ENCODE results near the gene SIK3. TPM values are rescaled to one million over a fixed set of nuclear protein-coding genes. Genes with fewer than 3 reads are reported as not detected.
A peak's percentile ranks its signal among the peaks of the same experiment; 100 is the strongest.

The SIK3 gene
- total RNA-seq, 4 donors from 2014 or later = 45.0 to 70.2 (median 48.8) TPM

DNA sequence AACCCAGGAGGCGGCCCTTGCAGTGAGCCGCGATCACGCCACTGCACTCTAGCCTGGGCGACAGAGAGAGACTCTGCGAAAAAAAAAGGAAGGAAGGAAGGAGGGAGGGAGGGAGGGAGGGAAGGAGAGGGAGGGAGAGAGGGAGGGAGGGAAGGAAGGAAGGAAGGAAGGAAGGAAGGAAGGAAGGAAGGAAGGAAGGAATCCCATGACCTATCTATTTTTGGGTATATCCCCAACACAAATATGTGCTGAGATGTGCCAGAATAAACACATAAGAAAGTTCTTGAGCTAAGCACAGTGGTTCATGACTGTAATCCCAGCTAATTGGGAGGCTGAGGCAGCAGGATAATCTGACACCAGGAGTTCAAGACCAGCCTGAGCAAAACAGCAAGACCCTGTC is 82.0 kb downstream of the SIK3 start:
- WGBS, 2 donors = 94 to 98% methylated on average over 6 of the region's 6 CpGs
- Histone ChIP-seq H3K9me3 (peaks cover 0 to 4% (median 0%) of the 10 kb centered on the region in 4 donors), H3K4me3 (no peak overlapping the region), H3K27me3 (no peaks in the 10 kb centered on the region), H3K36me3 (no peaks in the 10 kb centered on the region), H3K4me1 (peaks cover 0 to 21% (median 15%) of the 10 kb centered on the region in 4 donors), H3K27ac (no peak overlapping the region)
- TF ChIP-seq CTCF (IDR thresholded peaks at IDR 0.05) (no peak), POLR2A (IDR thresholded peaks at IDR 0.05) (no peak), EP300 (IDR thresholded peaks at IDR 0.05) (no peak)
- no peak for DNase-seq (ENCODE audit: low spot score in 2 of 2)

GRCh38 chr11:117011541-117011898 is 86.7 kb downstream of the SIK3 start:
- TF ChIP-seq EP300 (IDR thresholded peaks at IDR 0.05) (no peak), POLR2A (IDR thresholded peaks at IDR 0.05) (no peak)
- 90 to 92% methylated on average over 3 of the region's 3 CpGs for WGBS, 2 donors
- DNase-seq (ENCODE audit: low spot score in 2 of 2) = no peak
- H3K9me3 ChIP-seq = peaks cover 0 to under 1% (median 0%) of the 10 kb centered on the region in 4 donors
- peak overlapping the region in 3 of 4 donors; percentile 15 to 72 (median 20) for H3K27ac ChIP-seq
- H3K4me3 ChIP-seq = no peak overlapping the region
- H3K4me1 ChIP-seq = peaks cover 0 to 33% (median 6%) of the 10 kb centered on the region in 4 donors
- H3K36me3 ChIP-seq = no peaks in the 10 kb centered on the region
- no peaks in the 10 kb centered on the region for H3K27me3 ChIP-seq

DNA sequence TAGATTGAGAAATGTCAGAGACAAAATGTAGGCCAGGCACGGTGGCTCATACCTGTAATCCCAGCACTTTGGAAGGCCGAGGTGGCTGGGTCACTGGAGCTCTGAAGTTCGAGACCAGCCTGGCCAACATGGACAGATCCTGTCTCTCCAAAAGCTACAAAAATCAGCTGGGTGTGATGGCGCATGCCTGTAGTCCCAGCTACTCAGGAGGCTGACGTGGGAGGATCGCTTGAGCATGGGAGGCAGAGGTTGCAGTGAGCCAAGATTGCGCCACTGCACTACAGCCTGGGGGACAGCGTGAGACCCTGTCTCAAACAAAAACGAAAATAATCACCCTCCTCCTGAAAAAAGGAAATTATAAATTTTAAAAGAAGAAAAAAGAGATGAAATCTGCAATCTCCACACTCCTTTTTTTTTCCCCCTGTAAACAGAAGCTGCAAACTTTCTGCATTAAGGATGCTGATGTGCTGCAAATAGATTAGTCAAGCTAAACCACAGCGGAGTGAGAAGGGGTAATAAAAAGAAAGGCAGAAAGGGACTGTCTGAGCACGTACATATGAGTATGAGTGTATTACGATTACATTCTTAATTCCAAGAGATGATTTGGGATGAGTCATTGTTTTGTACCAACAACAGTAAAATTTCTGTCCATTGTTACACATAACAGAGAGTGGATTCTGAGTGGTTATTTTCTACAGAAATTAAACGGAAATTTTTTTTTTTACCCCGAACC is 87.3 kb downstream of the SIK3 start:
- H3K27me3 ChIP-seq = no peaks in the 10 kb centered on the region
- H3K4me1 ChIP-seq = peaks cover 0 to 39% (median 9%) of the 10 kb centered on the region in 4 donors
- TF ChIP-seq CTCF (IDR thresholded peaks at IDR 0.05) (no peak), POLR2A (IDR thresholded peaks at IDR 0.05) (no peak), EP300 (IDR thresholded peaks at IDR 0.05) (no peak)
- WGBS, 2 donors = 72% methylated on average over 14 of the region's 14 CpGs
- no peaks in the 10 kb centered on the region for H3K9me3 ChIP-seq
- no peak for DNase-seq (ENCODE audit: low spot score in 2 of 2)
- no peak overlapping the region for H3K4me3 ChIP-seq
- H3K36me3 ChIP-seq = no peaks in the 10 kb centered on the region
- peak overlapping the region in 3 of 4 donors; percentile 15 to 72 (median 20) for H3K27ac ChIP-seq

DNA sequence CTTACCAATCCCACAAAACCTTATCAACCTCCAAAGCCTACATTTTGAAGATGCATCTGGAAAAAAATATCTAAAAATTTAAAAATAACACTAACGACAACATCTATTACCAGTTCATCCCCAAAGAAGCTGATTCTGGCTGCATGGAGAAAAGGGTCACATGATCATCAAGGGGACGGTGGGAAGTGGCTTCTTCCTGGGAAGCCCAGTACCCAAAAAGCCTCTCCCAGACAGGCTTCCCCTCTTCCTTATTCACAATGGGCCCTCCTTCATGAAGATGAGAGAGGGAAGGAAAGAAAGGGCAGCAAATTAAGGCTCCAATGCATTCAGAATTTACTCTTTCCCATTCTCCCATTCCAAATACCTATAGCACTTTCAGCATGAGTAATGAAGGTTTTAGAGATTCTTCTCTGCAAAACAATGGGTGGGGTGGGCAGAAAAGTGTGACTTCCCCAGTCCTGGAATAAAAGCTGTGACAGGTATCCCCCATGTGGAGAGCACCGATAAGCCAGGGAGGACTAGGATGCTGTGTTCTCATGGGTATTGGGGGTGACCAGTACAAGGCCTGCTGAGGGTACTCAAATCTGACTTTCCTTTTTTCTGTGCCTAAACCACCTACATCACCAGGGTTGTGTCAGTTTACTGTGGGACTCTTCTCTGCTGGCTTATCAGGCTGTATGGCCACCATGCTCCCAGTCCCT is 88.2 kb downstream of the SIK3 start:
- H3K36me3 ChIP-seq = no peaks in the 10 kb centered on the region
- no peak overlapping the region for H3K4me3 ChIP-seq
- no peaks in the 10 kb centered on the region for H3K27me3 ChIP-seq
- peaks cover 0 to 43% (median 12%) of the 10 kb centered on the region in 4 donors for H3K4me1 ChIP-seq
- WGBS, 2 donors = 47 to 68% methylated on average over 3 of the region's 3 CpGs
- DNase-seq (ENCODE audit: low spot score in 2 of 2) = no peak
- TF ChIP-seq CTCF (IDR thresholded peaks at IDR 0.05) (no peak), POLR2A (IDR thresholded peaks at IDR 0.05) (no peak), EP300 (IDR thresholded peaks at IDR 0.05) (no peak)
- peak overlapping the region in 1 of 4 donors; percentile 72 for H3K27ac ChIP-seq
- no peaks in the 10 kb centered on the region for H3K9me3 ChIP-seq

DNA sequence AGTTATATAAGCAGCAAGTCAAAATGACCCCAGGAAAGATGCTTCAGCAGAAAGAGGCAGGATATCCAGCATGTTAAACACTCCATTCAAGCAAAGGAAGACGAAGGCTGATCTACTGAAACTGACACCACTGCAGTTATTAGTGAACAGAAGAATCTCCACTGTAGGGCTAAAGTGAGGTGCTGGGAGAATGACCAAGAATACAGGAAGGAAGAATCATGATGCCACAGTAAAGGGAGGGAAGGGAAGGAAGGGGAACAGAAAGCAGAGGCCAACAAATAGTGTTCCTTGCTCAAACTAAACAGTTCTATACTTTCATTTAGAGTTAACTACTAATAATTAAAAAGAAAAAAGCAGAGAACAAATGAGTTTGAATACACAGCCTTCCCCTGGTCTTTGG is 92.5 kb downstream of the SIK3 start:
- Histone ChIP-seq H3K9me3 (no peaks in the 10 kb centered on the region), H3K27ac (peak overlapping the region in 1 of 4 donors; percentile 21), H3K27me3 (no peaks in the 10 kb centered on the region), H3K4me1 (peaks cover 0 to 61% (median 12%) of the 10 kb centered on the region in 4 donors), H3K36me3 (no peaks in the 10 kb centered on the region), H3K4me3 (no peak overlapping the region)
- no peak for DNase-seq (ENCODE audit: low spot score in 2 of 2)
- 71 to 74% methylated on average over 1 of the region's 1 CpG for WGBS, 2 donors
- TF ChIP-seq CTCF (IDR thresholded peaks at IDR 0.05) (no peak), EP300 (IDR thresholded peaks at IDR 0.05) (peak in 1 of 2 donors; percentile 16)
